ENCODE data around the gene LEF1.

LEF1 gene

DNA sequence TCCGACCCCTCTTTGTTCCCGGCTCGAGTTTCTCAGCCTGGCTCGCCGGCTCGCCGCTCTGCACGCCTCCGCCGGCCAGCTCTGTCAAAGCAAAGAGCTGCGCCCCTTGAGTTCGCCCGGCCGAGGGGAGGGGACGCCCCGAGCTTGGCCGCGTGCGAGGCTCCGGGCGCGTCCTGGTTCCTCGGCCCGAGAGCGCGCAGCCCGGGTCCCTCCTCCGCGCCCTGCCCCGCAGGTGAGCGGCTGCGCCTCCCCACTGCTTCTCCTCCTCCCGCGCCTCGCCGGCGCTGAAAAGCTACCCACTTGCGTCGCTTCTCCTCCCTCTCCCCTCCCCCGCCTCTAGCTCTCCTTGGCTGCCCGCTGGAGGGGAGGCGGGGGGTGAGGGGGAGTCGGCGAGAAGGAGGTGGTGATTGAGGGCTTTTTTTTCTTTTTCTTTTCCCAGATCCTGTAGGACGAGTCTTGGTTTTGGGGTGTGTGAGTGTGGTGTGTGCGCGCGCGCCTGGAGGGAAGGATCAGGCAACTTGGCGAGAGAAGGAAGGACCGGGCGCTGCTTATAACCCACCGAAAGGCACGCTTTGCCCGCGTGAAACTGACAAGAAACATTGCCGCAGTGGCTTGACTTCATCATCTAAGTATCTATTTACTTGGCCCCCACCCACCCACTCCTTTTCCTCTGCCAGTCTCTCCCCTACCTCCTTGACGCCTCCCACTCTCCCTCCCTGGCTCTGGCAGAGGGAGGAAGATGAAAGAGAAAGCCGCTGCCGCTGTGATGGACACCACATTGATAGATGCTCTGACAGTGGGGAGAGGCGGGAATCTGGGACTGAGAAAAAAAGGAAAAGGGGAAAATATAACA, at the start of gene LEF1:
TSS of gene LEF1 (minus strand) at position 262 of the 853 bp plus-strand sequence. CDS start 1,165 bp downstream, outside the sequence.
- DNase-seq (ENCODE audit: low spot score) = peak; percentile 81
- in situ Hi-C loops (cut with MboI; ENCODE audit: low sequenced_read_pairs, unreplicated experiment) = no loop called here
- TF ChIP-seq, protein P1, sequence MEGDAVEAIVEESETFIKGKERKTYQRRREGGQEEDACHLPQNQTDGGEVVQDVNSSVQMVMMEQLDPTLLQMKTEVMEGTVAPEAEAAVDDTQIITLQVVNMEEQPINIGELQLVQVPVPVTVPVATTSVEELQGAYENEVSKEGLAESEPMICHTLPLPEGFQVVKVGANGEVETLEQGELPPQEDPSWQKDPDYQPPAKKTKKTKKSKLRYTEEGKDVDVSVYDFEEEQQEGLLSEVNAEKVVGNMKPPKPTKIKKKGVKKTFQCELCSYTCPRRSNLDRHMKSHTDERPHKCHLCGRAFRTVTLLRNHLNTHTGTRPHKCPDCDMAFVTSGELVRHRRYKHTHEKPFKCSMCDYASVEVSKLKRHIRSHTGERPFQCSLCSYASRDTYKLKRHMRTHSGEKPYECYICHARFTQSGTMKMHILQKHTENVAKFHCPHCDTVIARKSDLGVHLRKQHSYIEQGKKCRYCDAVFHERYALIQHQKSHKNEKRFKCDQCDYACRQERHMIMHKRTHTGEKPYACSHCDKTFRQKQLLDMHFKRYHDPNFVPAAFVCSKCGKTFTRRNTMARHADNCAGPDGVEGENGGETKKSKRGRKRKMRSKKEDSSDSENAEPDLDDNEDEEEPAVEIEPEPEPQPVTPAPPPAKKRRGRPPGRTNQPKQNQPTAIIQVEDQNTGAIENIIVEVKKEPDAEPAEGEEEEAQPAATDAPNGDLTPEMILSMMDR (IDR thresholded peaks at IDR 0.05; ENCODE audit: borderline replicate concordance, control extremely low read depth, extremely low read depth, insufficient read depth, missing control alignments) = peak; percentile 2

GRCh38 chr4:108216510-108216909, 47.8 kb upstream of the LEF1 start:
- DNase-seq (ENCODE audit: low spot score) = no peak
- TF ChIP-seq, protein P1 (IDR thresholded peaks at IDR 0.05; ENCODE audit: borderline replicate concordance, control extremely low read depth, extremely low read depth, insufficient read depth, missing control alignments) = no peak
- in situ Hi-C loops (cut with MboI; ENCODE audit: low sequenced_read_pairs, unreplicated experiment) = no loop called here

GRCh38 chr4:108215055-108215454, 46.3 kb upstream of the LEF1 start:
- no peak for DNase-seq (ENCODE audit: low spot score)
- in situ Hi-C loops (cut with MboI; ENCODE audit: low sequenced_read_pairs, unreplicated experiment) = no loop called here
- TF ChIP-seq, protein P1 (IDR thresholded peaks at IDR 0.05; ENCODE audit: borderline replicate concordance, control extremely low read depth, extremely low read depth, insufficient read depth, missing control alignments) = no peak

GRCh38 chr4:108213723-108214122, 45.0 kb upstream of the LEF1 start:
- in situ Hi-C loops (cut with MboI; ENCODE audit: low sequenced_read_pairs, unreplicated experiment) = no loop called here
- TF ChIP-seq, protein P1 (IDR thresholded peaks at IDR 0.05; ENCODE audit: borderline replicate concordance, control extremely low read depth, extremely low read depth, insufficient read depth, missing control alignments) = no peak

GRCh38 chr4:108213308-108213707, 44.6 kb upstream of the LEF1 start:
- in situ Hi-C loops (cut with MboI; ENCODE audit: low sequenced_read_pairs, unreplicated experiment) = no loop called here
- TF ChIP-seq, protein P1 (IDR thresholded peaks at IDR 0.05; ENCODE audit: borderline replicate concordance, control extremely low read depth, extremely low read depth, insufficient read depth, missing control alignments) = no peak
- no peak for DNase-seq (ENCODE audit: low spot score)

More at GRCh38 chr4:108213723-108214122, 45.0 kb upstream of the LEF1 start:
- DNase-seq (ENCODE audit: low spot score) = no peak

- TF ChIP-seq, protein P1 (IDR thresholded peaks at IDR 0.05; ENCODE audit: borderline replicate concordance, control extremely low read depth, extremely low read depth, insufficient read depth, missing control alignments) = no peak
- DNase-seq (ENCODE audit: low spot score) = no peak
- in situ Hi-C loops (cut with MboI; ENCODE audit: low sequenced_read_pairs, unreplicated experiment) = no loop called here
Observed at GRCh38 chr4:108210989-108211835, 42.5 kb upstream of the LEF1 start.
